ENCODE measurements around the gene ATXN7L2.
A peak's percentile ranks its signal among the peaks of the same experiment; 100 is the strongest.
"Not testable (repeated sequence)": the region's sequence is repeated elsewhere in the genome, so short reads cannot be mapped to it uniquely, and the experiment has no call there.

Gene ATXN7L2, protein sequence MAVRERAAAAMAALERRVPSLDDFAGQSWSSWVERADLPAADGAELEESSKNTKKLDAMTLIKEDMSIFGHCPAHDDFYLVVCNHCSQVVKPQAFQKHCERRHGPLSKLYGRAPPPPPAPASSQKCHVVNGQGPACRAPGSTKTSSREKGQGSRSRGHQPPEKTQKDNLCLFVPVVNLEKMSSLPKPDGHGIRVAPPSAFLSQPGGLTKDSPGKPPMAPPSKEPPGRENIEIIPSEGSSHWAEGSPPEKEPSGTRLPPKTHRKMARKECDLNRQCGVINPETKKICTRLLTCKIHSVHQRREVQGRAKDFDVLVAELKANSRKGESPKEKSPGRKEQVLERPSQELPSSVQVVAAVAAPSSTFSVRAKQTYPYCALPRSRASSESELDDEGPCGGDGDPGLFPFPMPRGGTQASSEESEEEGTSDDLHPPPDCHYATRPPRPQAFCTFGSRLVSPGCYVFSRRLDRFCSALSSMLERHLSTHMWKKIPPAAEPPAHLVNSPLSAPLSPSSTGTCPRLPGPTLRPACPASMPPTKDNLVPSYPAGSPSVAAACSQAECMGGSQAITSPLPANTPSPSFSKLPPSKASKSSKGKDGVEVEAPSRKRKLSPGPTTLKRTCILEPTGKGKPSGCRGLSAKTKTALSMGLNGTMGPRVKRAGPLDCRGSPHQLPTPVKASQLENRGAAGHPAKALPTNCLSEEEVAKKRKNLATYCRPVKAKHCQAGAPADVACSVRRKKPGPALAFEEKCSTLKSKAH

DNA sequence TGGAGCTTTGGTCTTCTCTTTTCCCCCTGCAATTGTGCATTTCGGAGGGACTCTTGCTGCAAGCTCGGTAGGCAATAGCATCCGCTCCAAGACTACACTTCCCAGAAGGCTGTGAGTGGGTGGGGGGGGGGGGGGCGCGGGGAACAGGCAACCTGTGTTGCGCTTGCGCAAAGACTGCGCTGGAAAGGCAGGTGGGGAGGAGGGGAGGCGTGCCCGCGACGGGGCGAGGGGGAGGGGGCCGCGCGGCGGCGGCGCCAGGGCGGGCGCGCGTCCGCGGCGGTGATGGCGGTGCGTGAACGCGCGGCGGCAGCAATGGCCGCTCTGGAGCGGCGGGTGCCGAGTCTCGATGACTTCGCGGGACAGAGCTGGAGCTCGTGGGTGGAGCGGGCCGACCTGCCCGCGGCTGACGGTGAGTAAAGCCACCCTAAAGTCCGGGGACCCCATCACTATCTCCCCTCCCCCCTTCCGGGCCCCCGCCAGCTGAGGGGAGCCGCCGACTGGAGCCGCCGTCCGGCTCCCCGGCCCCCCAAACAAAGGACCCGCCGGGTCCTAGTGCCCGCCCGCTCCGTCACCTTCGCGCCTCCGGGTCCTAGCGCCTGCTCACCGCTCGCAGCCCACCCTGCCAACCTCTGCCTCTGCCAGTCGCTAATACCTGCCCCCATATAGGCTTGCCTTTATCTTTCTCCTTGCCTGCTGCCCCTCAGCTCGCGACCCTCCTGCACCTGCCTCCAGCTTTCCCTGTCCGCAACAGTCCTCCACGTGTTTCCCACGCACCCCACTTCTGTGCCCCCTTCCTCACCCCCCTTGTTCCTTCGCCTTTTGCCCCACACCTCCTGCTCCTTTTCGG lies at the start of gene ATXN7L2:
Gene ATXN7L2, plus strand, starts transcription at position 234 of the 847 bp plus-strand sequence. Its CDS starts 49 bp downstream, at position 283.
- DNase-seq: peak; percentile 90

DNA sequence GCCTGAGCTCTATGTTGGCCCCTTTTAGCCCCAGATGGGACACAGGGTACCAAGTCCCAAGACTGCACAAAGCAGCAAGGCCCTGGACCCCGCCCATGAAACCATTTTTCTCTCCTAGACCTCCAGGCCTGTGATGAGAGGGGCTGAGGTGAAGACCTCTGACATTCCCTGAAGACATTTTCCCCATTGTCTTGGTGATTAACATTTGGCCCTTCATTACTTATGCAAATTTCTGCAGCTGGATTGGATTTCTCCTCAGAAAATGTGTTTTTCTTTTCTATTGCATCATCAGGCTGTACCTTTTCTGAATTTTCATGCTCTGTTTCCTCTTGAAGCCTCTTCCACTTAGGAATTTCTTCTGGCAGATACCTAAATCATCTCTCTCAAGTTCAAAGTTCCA lies 49.2 kb upstream of the ATXN7L2 start:
- DNase-seq: no peak

DNA sequence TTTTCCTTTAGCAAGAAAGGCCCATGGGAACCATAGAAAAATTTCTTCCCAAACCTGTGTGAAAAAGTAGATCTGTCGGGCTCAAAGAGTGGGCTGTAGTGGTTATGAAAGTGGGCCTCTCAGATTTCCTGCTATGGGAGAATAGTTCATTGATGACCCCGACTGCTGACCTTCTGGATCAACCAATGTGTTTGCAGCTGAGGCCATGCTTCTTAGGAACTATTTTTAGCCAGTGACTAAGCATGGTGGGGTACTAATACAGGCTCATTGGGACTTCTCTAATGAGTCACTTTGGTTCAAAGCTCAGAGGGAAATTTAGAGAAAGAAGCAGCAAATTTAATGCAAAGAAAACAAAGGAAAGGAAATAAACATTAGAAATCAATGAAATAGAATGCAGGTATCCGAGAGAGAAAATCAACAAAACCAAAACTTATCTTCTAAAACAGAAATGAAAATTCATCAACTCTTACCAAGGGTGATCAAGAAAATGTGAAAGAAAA lies 44.9 kb upstream of the ATXN7L2 start:
- no peak for DNase-seq

DNA sequence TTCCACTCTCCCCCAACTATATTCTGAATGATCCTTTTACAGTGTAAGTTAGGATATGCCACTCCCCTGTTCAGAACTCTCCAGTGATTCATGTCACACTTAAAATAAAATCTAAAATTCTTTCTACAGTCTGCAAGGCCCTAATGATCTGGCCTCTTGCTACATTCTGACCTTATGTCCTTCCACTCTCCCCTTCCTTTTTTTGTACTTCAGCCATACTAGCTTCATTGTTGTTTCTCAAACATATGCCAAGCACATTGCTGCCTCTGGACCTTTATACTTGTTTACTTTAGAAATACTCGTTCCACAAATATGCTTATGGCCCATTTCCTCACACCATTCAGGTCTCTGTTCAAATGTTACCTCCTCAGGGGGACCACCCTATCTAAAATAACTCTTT lies 42.6 kb upstream of the ATXN7L2 start:
- no peak for DNase-seq

DNA sequence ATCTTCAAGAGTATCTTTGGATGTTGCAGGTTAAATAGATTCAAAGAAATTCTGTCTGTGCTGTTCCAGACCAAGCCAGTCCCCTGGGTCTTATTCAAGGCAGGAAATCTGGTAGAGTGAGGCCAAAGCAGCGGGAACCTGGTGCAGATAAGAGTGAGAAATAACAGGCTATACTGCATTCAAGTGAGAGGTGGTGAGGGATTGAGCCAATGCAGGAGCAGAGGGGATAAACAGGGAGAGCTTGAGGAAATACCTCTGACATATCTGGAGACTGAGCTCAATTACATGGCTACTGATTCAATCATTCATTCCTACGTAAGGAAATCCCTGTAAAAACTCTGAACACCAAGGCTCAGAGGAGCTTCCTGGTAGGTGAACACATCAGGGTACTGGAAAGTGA lies 40.2 kb upstream of the ATXN7L2 start:
- DNase-seq: no peak

DNA sequence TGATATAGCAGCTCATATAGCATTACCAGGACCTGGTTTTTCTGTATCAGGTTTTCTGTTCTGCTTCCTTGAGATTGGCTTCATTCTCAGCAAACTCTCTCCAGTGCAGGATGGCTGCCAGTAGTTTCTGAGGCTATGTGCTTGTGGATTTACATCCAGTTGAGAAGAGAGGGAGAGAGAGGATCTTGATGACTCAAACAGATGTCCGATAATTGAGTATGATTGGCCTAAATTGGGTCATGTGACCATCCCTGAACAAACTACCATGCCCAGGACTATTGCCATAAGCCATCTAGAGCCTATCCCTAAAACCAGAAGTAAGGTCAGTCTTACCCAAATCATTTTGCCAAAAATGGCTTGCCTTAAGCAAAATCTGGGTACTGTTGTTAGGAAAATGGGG lies 39.4 kb upstream of the ATXN7L2 start:
- no peak for DNase-seq

DNA sequence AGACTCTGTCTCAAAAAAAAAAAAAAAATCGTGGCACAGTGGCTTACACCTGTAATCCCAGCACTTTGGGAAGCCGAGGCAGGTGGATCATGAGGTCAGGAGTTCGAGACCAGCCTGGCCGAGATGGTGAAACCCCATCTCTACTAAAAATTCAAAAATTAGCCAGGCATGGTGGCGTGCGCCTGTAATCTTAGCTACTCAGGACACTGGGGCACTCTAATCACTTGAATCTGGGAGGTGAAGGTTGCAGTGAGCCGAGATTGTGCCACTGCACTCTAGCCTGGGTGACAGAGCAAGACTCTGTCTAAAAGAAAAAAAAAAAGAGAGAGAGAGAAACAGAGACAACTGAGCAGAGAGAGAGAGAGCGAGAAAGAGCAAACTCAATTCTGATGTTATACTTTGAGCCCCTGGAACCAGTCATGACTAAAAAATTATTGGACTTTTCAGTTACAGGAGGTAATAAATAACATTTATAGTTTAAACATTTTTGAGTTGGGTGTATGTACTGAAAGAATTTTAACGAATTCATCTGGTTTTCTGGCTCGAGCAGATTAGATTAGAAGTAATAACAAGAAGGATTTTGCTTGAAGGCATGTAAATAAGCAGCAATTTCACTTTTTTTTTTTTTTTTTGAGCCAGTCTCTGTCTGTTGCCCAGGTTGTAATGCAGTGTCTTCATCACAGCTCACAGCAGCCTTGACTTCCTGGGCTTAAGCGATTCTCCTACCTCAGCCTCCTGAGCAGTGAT lies 37.6 kb upstream of the ATXN7L2 start:
- not testable (repeated sequence) for DNase-seq

DNA sequence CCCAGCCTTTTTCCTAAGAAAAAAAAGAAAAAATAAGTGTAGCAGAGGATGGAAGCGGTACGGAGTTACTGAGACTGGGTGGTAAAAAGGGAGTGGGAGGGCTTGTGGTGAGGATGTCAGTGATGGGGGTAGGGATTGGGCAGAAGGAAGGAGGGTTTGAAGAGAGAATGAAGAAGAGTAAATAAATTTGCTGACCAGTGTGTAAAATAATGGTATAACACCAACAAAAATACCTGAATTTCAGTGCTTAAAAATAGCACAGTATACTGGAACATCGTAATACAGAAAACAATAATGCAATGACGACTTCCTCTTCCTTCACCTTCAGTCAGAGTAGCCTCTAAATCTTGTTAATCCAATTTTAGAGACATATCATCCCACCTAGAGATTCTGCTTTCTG lies 36.2 kb upstream of the ATXN7L2 start:
- no peak for DNase-seq

DNA sequence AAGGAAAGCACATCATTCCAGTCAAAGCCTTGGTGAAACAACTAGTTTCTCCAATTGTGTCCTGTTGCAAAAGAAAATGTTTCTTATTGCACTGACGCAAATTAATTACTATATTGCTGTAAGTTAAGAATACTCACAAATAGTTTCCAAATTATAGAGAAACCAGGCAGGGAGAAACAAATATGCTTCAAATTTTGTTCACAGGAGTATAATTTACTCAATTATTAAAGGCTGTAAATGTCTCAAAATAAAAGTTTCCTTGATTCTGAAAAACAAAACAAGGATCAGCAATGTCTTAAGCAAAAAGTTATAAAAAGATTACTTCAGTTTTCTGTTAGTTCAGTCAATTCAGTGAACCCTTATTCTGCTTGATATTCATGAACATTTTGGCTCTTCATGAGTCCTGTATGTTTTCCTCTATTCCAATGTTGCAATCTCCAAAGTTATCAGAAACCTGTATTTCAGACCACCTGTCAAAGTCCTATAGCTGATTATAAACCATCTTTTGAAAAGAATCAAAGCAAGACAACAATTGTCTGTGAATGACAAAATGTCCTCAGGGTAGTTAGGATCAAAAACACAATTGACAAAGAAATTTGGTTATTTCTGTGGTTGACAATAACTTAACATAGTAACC lies 29.1 kb upstream of the ATXN7L2 start:
- no peak for DNase-seq

DNA sequence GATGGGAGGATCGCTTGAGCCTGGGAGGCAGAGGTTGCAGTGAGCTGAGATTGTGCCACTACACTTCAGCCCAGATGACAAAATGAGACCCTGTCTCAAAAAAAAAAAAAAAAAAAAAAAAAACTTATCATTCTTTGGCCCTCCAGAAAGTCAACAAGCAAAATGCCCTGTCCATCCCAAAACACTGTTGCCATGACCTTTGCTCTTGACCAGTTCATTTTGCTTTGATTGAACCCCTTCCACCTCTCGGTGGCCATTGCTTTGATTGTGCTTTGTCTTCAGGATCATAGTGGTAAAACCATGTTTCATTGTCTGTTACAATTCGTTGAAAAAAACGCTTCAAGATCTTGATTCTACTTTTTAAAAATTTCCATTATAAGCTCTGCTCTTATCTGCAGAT lies 25.9 kb upstream of the ATXN7L2 start:
- no peak for DNase-seq

DNA sequence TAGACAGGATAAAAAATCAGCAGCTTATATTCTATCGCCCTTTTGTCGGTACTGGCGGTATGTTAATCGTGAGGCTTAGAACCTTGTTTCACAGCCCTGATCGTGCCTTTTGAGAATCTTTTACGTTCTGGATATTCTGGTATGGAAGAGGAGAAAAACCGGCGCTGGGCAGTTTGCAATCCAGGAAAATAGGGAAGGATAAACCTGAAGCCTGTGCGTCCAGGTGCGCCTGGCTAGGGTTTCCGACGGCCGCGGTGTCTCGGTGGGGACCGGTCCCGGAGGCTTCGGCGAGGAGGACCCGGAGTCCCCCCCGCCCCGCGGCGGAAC lies 17.6 kb upstream of the ATXN7L2 start:
- no peak for DNase-seq

DNA sequence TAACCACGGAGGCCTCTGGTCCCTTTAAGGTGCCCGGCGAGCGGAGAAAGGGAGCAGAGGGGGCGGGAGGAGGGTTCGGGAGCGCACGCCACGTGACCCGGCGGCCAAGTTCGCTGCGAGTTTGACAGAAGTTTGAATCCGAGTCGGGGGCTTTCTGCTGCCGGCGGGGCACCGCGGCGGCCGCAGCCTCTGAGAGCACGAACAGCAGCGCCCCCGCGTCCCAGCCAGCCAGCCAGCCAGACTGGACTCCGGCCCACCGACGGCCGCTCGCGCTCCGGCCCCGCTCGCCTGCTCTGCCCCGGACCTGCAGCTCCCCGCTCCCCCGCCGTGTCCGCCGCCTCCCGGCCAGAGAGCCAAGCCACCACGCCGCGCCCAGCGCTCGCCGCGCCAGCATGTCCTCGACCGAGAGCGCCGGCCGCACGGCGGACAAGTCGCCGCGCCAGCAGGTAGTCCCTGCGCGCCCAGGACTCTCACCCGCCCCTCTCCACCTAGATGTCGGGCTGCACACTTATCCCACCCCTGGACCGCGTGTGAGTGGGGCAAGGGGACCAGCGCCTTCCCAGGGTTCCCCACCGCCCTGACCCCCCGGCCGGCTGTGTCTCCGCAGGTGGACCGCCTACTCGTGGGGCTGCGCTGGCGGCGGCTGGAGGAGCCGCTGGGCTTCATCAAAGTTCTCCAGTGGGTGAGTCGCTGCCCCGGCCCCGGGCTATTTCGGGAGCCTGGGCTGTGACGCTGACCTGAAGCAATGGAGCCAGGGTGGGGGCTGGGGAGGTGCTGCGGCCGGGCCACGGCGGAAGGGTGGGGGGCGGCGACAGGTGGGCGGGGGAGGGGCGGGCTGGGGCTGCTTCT lies 17.0 kb upstream of the ATXN7L2 start, which contains the start of gene SYPL2:
Gene SYPL2, plus strand, starts transcription at position 95 of the 849 bp plus-strand sequence. Its CDS starts 298 bp downstream, at position 393.
- DNase-seq: no peak

DNA sequence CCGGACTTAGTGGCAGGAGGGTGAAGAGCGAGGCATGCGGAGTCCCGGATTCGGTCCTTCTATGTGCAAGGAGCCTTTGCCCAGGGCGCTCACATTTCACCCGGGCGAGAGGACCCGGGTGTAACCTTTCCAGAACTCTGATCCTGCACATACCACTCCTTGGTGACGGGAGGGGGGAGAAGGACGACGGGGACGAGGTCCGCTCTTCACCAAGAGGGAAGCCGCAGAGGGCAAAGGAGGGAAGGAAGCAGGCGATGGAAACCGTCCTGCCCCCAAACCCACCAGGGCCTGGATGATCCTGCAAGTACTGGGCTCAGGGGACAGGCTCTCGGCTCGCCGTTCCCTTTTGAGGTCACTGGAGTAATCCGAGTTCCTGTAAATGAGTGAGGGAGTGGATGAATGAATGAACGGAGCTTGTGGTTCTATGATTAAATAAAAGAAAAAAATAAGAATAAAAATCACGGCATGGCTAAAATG lies 16.4 kb upstream of the ATXN7L2 start:
- DNase-seq: no peak

DNA sequence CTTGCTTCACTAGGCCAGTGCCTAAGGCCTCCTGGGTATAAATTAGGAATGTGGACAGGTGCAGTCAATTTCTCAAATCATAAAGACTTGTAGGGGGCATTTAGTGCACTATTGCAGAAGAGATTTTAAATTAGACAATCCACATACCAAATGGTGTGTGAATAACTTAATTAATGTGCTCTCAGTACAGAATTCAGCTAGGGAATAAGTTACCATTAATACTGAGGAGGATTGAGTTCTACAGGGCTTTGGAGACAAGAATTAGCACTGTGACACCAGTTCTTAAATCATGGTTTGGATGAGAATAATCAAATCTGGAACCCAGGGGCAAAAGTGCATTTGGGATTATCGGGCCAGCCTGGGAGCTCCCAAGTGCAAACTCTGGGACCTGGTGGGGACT lies 15.6 kb upstream of the ATXN7L2 start:
- no peak for DNase-seq

DNA sequence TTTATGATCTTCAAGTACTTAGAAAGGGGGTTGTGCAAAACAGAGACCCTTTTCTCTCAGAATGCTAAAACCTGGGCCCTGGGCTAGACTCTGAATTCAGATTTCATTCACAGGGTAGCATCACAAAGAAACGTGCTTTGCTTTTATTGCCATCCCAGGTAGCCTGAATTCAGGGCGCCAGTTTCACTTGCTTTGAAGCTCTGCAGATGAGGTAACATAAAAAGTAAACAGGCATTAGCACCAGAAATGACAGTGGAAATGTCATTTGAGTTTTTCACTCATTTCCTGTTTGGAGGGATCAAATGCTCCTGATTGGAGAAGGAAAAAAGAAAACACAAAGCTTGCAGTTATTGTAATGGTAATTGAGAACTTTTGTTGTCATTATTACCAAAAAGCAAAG lies 14.8 kb upstream of the ATXN7L2 start:
- no peak for DNase-seq

DNA sequence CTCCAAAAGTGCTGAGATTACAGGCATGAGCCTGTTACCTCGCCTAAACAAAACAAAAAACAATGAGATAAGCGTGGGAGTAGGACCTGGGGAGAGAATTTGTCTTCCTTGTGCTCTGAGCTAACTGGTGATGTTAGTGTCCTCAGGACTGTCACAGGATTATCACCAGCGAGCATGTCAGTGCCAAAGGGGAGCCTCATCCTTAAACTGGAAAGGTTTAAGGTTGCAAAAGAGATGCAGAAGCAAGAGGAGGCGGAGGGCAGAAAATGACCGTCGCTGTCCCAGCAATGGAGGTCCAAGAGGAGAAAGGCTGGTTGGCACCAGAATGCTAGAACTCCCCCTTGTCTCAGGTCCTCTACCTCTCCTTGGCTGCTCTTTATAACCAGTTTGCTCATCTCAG lies 13.5 kb upstream of the ATXN7L2 start:
- DNase-seq: no peak

DNA sequence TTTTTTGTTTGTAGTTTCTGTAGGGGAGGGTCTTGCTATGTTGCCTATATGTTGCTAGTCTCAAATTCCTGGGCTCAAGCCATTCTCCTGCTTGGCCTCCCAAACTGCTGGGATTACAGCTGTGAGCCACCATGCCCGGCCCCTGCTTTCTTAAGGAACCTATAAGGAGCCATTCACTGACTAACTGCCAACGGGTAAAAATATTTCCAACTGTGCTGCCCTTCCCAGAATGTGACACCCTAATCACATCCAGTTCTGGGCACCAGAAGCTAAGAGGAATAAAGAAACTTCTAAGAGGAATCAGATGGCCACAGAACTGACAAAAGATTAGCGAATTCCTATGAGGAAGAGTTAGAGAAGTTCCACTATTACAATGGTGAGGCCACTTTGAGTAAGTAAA lies 10.9 kb upstream of the ATXN7L2 start:
- no peak for DNase-seq

DNA sequence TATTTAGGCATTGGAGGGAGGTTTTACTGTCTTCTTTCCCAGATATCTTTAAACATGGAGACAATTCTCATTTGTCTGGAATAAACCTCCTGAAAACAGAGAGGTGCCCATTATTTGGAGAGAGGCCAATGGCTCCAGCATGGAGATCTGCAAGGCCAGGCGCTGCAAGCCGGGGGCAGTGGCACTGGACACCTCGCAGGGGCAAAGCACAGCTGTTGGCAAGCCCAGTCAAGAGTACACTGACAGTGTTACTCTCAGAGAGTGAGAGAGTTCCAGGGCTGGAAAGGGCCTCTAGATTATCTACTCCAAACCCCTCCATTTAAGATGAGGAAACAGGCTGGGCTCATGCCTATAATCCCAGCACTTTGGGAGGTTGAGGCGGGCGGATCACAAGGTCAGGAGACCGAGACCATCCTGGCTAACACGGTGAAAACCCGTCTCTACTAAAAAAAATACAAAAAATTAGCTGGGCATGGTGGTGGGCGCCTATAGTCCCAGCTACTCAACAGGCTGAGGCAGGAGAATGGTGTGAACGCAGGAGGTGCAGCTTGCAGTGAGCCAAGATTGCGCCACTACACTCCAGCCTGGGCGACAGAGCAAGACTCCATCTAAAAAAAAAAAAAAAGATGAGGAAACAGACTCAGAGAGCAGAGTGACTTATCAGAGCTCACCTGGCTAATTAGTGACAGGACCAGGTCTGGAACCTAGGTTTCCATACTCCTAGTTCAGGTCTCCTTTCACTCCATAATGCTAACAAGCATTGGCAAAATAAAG lies 10.2 kb upstream of the ATXN7L2 start:
- not testable (repeated sequence) for DNase-seq

DNA sequence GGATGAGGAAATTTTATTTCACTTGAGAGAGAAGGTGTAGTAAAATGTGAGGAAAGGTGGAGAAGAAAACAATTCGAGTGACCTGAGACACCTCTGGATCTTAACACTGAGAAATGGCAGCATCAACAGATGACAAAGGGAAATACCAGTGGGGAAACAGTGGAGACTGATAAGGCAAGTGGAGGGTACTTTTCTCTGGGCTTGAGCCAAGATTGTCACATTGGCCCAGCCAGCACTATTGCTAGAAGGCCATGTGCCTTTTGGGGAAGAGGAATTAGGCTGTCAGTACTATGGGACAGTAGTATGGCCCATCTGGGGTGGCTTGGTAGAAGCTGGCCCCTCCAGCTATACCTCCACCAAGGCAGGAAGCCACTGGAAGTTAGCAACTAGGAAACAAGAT lies 9.0 kb upstream of the ATXN7L2 start:
- no peak for DNase-seq

DNA sequence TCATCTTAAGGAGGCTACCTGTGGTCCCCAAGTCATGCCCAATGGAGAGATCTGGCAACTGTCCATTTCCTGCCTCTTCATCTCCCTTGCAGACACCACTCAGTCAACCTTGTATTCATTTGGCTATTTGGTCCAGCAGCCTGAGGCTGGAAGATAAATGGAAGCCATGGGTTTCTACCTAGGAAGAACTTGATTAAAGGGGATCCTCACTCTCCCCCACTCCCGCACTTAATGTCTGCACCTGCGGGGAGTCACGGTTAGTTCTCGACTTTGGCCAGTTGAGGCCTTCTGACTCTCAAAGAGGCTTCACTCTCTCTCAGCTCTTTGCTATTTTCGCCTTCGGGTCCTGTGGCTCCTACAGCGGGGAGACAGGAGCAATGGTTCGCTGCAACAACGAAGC lies 8.4 kb upstream of the ATXN7L2 start:
- no peak for DNase-seq
